Testis (tissue), 2 donors: ENCODE data around the gene BICD1.

ENCODE experiments used
- POLR2A ChIP-seq: fragments of 450-650 bp; IDR thresholded peaks from one replicate; pipeline ENCODE4 v1.6.1; 2017; ENCODE audit warnings: antibody characterized with exemption, mild to moderate bottlenecking, moderate library complexity
- TF ChIP-seq, protein P1 (sequence below), 3 experiments: fragments of 450-650 bp in 2 of 3; fragments of 200-600 bp in 1 of 3; sonication (generic) in 1 of 3; IDR thresholded peaks; one replicate each; pipeline ENCODE4 v1.5.1; 2016 to 2019; ENCODE audit warnings: antibody characterized with exemption in 3 of 3, mild to moderate bottlenecking in 2 of 3, moderate library complexity in 1 of 3

DNA sequence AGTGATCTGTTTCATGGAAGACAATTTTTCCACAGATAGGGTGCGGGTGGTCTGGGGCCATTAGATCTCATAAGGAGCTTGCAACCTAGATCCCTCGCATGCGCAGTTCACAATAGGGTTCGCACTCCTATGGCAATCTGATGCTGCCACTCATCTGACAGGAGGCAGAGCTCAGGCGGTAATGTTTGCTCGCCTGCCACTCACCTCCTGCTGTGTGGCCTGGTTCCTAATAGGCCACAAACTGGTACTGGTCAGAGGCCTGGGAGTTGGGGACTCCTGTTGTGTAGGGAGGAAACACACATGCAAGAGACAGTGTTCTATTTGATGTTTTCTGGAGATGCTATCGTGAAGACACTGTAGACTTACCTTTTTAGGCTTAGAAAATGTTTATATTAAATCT lies 215.7 kb downstream of the BICD1 start:
- TF ChIP-seq POLR2A, result no peak
- TF ChIP-seq, protein P1, sequence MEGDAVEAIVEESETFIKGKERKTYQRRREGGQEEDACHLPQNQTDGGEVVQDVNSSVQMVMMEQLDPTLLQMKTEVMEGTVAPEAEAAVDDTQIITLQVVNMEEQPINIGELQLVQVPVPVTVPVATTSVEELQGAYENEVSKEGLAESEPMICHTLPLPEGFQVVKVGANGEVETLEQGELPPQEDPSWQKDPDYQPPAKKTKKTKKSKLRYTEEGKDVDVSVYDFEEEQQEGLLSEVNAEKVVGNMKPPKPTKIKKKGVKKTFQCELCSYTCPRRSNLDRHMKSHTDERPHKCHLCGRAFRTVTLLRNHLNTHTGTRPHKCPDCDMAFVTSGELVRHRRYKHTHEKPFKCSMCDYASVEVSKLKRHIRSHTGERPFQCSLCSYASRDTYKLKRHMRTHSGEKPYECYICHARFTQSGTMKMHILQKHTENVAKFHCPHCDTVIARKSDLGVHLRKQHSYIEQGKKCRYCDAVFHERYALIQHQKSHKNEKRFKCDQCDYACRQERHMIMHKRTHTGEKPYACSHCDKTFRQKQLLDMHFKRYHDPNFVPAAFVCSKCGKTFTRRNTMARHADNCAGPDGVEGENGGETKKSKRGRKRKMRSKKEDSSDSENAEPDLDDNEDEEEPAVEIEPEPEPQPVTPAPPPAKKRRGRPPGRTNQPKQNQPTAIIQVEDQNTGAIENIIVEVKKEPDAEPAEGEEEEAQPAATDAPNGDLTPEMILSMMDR (IDR thresholded peaks at IDR 0.05), result no peak
